Adipose tissue (tissue), 3 donors: Measurements from ENCODE around the gene OR9A4. TPM values are rescaled to one million over a fixed set of nuclear protein-coding genes. Genes with fewer than 3 reads are reported as not detected.

Source experiments
- H3K27ac ChIP-seq: one replicate; pipeline ENCODE4 v1.5.1; 2013; ENCODE audit warnings: low read depth, low read length
- WGBS, 3 donors: extraction: QIAGEN DNeasy Blood & Tissue Kit; methylation state at CpG; one replicate each; pipeline ENCODE4 v1.1.7; 2013; 5-methylcytosine and 5-hydroxymethylcytosine counted together
- polyA plus RNA-seq, 3 donors: library from polyadenylated mRNA; stranded (reverse); fragments of 200-250 nt; gene quantifications; one replicate each; pipeline ENCODE4 v1.2.3, GENCODE V29; 2013
- donor health status: healthy with polysubstance abuse.
- donor health status: Bipolar disorder and iron deficiency.
- donor health status: healthy.

Gene OR9A4
- polyA plus RNA-seq, 3 donors: not detected

- 68 to 83% (median 79%) methylated on average over 1 of the region's 1 CpG for WGBS, 3 donors
- no peak overlapping the region for H3K27ac ChIP-seq
Observed at GRCh38 chr7:141943846-141944245, 27.6 kb downstream of the OR9A4 start.

- WGBS, 3 donors: 46 to 85% (median 61%) methylated on average over 3 of the region's 3 CpGs
- H3K27ac ChIP-seq: no peak overlapping the region
Observed at GRCh38 chr7:141944811-141945210, 28.6 kb downstream of the OR9A4 start.

GRCh38 chr7:141945356-141945755 lies 29.2 kb downstream of the OR9A4 start:
- 39 to 67% (median 44%) methylated on average over 3 of the region's 3 CpGs for WGBS, 3 donors
- H3K27ac ChIP-seq: no peak overlapping the region

GRCh38 chr7:141946796-141947195 lies 30.6 kb downstream of the OR9A4 start, which contains the start of gene CLEC5A:
Gene CLEC5A, minus strand, starts transcription at chr7:141946974. Its CDS starts 682 bp downstream, at chr7:141946292.
- WGBS, 3 donors: 49 to 87% (median 53%) methylated on average over 3 of the region's 3 CpGs
- no peak within 1 kb of the TSS for H3K27ac ChIP-seq

- WGBS, 3 donors: 64 to 87% (median 65%) methylated on average over 2 of the region's 2 CpGs
- no peak overlapping the region for H3K27ac ChIP-seq
Observed at GRCh38 chr7:141949021-141949420, 32.8 kb downstream of the OR9A4 start.

GRCh38 chr7:141949451-141949850 lies 33.3 kb downstream of the OR9A4 start:
- H3K27ac ChIP-seq: no peak overlapping the region
- WGBS, 3 donors: 36 to 47% (median 40%) methylated on average over 2 of the region's 2 CpGs

- no peak overlapping the region for H3K27ac ChIP-seq
- WGBS, 3 donors: 84 to 88% (median 87%) methylated on average over 3 of the region's 3 CpGs
Observed at GRCh38 chr7:141949911-141950310, 33.7 kb downstream of the OR9A4 start.

GRCh38 chr7:141950806-141951205 lies 34.6 kb downstream of the OR9A4 start:
- H3K27ac ChIP-seq: no peak overlapping the region
- WGBS, 3 donors: 47 to 86% (median 54%) methylated on average over 1 of the region's 1 CpG

- H3K27ac ChIP-seq: no peak overlapping the region
- WGBS, 3 donors: 80 to 89% (median 86%) methylated on average over 1 of the region's 1 CpG
Observed at GRCh38 chr7:141952461-141952860, 36.3 kb downstream of the OR9A4 start.

GRCh38 chr7:141954334-141954733 lies 38.1 kb downstream of the OR9A4 start:
- 85 to 89% (median 87%) methylated on average over 1 of the region's 1 CpG for WGBS, 3 donors

GRCh38 chr7:141956084-141956483 lies 39.9 kb downstream of the OR9A4 start:
- H3K27ac ChIP-seq: no peak overlapping the region
- 36 to 70% (median 38%) methylated on average over 3 of the region's 3 CpGs for WGBS, 3 donors

More at GRCh38 chr7:141954334-141954733, 38.1 kb downstream of the OR9A4 start:
- H3K27ac ChIP-seq: no peak overlapping the region

- 63 to 86% (median 64%) methylated on average over 3 of the region's 3 CpGs for WGBS, 3 donors
- no peak overlapping the region for H3K27ac ChIP-seq
Observed at GRCh38 chr7:141960687-141961422, 44.7 kb downstream of the OR9A4 start.

Other genes starting within 250 kb of the OR9A4 start
- gene DENND11, start 214.2 kb upstream of the OR9A4 start, polyA plus RNA-seq: 1 to 10 TPM; 5.6 to 9.0 (median 6.1) TPM
- under 1 TPM in 1 of 3 donors, not detected in 2; 0.12 TPM for gene WEE2, start 208.0 kb upstream of the OR9A4 start, polyA plus RNA-seq
- gene SSBP1, start 178.0 kb upstream of the OR9A4 start, polyA plus RNA-seq: 100 to 1,000 TPM in 2 of 3 donors, 10 to 100 TPM in 1; 78.6 to 169 (median 150) TPM
- under 1 TPM in 1 of 3 donors, not detected in 2; 0.10 TPM for gene TAS2R3, start 152.3 kb upstream of the OR9A4 start, polyA plus RNA-seq
- under 1 TPM; 0.06 to 0.22 (median 0.10) TPM for gene TAS2R4, start 139.7 kb upstream of the OR9A4 start, polyA plus RNA-seq
- gene TAS2R5, start 126.2 kb upstream of the OR9A4 start, polyA plus RNA-seq: under 1 TPM; 0.24 to 0.56 (median 0.36) TPM
- not detected for gene PRSS37, start 74.9 kb upstream of the OR9A4 start, polyA plus RNA-seq
- under 1 TPM in 2 of 3 donors, not detected in 1; 0.15 to 0.79 TPM for gene CLEC5A, start 30.6 kb downstream of the OR9A4 start, polyA plus RNA-seq
- not detected for gene TAS2R38, start 57.4 kb downstream of the OR9A4 start, polyA plus RNA-seq
- 1 to 10 TPM in 2 of 3 donors, under 1 TPM in 1; 0.09 to 3.8 (median 3.6) TPM for gene MGAM, start 79.5 kb downstream of the OR9A4 start, polyA plus RNA-seq
- gene MGAM2, start 195.3 kb downstream of the OR9A4 start, polyA plus RNA-seq: 1 to 10 TPM in 1 of 3 donors, under 1 TPM in 2; 0.28 to 1.3 (median 0.34) TPM